Caco-2 (cell line): ENCODE data around the gene PRPF31. TPM values are rescaled to one million over a fixed set of nuclear protein-coding genes. Genes with fewer than 3 reads are reported as not detected.
"Not testable (repeated sequence)": the region's sequence is repeated elsewhere in the genome, so short reads cannot be mapped to it uniquely, and the experiment has no call there.

Experiments used
- BruUV-seq: library from RNA; stranded (reverse); fragments of 400-500 nt; replicated peaks from 2 replicates; lab custom pipeline; 2021; lab: Mats Ljungman, UMichigan
- CTCF ChIA-PET: fragments of 300-600 bp; sonication (Branson Sonifier 250); formaldehyde crosslinking; loops from one replicate; lab custom pipeline; 2022; ENCODE audit warnings: antibody characterized with exemption; lab: Charles Lee
- POLR2A ChIA-PET: fragments of 300-600 bp; sonication (Branson Sonifier 250); formaldehyde crosslinking; loops from one replicate; lab custom pipeline; 2022; ENCODE audit warnings: antibody characterized with exemption; lab: Charles Lee
- DNase-seq, 2 experiments: peaks; one replicate each; pipeline versions ENCODE4 v3.0.0 to v3.0.0-alpha.2; 2020 to 2022
- H3K27me3 ChIP-seq: replicated peaks from 2 replicates; pipeline ENCODE4 v1.6.0; 2011; ENCODE audit warnings: low read length; ENCODE audit not compliant: control insufficient read depth, insufficient read depth
- H3K36me3 ChIP-seq: 2 replicates; pipeline ENCODE4 v1.5.1; 2011; ENCODE audit warnings: low read length; ENCODE audit not compliant: control insufficient read depth, insufficient read depth
- H3K4me1 ChIP-seq: fragments of 250-450 bp; sonication (Bioruptor Pico); 2 replicates; pipeline ENCODE4 v1.5.1; 2020; ENCODE audit warnings: mild to moderate bottlenecking
- H3K4me3 ChIP-seq: 2 replicates; pipeline ENCODE4 v1.5.1; 2011; ENCODE audit warnings: low read depth, mild to moderate bottlenecking, control low read depth, low read length
- H3K9me3 ChIP-seq: fragments of 250-450 bp; sonication (Bioruptor Pico); 2 replicates; pipeline ENCODE4 v1.5.1; 2020; ENCODE audit warnings: mild to moderate bottlenecking, moderate library complexity
- H3K27ac Mint-ChIP-seq: one replicate; pipeline ENCODE4 v1.8.0; 2022; ENCODE audit warnings: mixed read lengths; ENCODE audit not compliant: unreplicated experiment
- H3K27me3 Mint-ChIP-seq: one replicate; pipeline ENCODE4 v1.8.0; 2022; ENCODE audit warnings: mixed read lengths; ENCODE audit not compliant: insufficient read depth, unreplicated experiment
- H3K36me3 Mint-ChIP-seq: one replicate; pipeline ENCODE4 v1.8.0; 2022; ENCODE audit warnings: mild to moderate bottlenecking, mixed read lengths; ENCODE audit not compliant: insufficient read depth, unreplicated experiment
- H3K4me1 Mint-ChIP-seq: one replicate; pipeline ENCODE4 v1.8.0; 2022; ENCODE audit warnings: low read depth, mixed read lengths; ENCODE audit not compliant: unreplicated experiment
- H3K4me3 Mint-ChIP-seq: one replicate; pipeline ENCODE4 v1.8.0; 2022; ENCODE audit warnings: mild to moderate bottlenecking, moderate library complexity, mixed read lengths; ENCODE audit not compliant: unreplicated experiment
- H3K9me3 Mint-ChIP-seq: one replicate; pipeline ENCODE4 v1.8.0; 2022; ENCODE audit warnings: mixed read lengths; ENCODE audit not compliant: unreplicated experiment
- intact Hi-C: fragments of 100-400 bp; cut with micrococcal nuclease; formaldehyde crosslinking; loops from one replicate; pipeline ENCODE4 v1.10.0; 2022; ENCODE audit not compliant: unreplicated experiment
- total RNA-seq: library from RNA; stranded (reverse); gene quantifications from 2 replicates; pipeline ENCODE4 v1.2.3, GENCODE V29; 2022
- TF ChIP-seq, protein P1 (sequence below), 2 experiments: fragments of 200-600 bp in 1 of 2; IDR thresholded peaks; 1 replicate in 1 of 2; 2 replicates in 1 of 2; pipeline versions ENCODE4 v1.5.1 to v1.8.0; 2011 to 2022; ENCODE audit warnings: antibody characterized with exemption in 1 of 2, control low read depth in 1 of 2, inconsistent platforms in 1 of 2, low read depth in 1 of 2, low read length in 1 of 2, mild to moderate bottlenecking in 1 of 2, moderate library complexity in 1 of 2; ENCODE audit not compliant: insufficient read depth in 1 of 2, severe bottlenecking in 1 of 2, unreplicated experiment in 1 of 2

Gene PRPF31
- total RNA-seq, 1 experiment from 2014 or later, result 99.0 TPM

DNA sequence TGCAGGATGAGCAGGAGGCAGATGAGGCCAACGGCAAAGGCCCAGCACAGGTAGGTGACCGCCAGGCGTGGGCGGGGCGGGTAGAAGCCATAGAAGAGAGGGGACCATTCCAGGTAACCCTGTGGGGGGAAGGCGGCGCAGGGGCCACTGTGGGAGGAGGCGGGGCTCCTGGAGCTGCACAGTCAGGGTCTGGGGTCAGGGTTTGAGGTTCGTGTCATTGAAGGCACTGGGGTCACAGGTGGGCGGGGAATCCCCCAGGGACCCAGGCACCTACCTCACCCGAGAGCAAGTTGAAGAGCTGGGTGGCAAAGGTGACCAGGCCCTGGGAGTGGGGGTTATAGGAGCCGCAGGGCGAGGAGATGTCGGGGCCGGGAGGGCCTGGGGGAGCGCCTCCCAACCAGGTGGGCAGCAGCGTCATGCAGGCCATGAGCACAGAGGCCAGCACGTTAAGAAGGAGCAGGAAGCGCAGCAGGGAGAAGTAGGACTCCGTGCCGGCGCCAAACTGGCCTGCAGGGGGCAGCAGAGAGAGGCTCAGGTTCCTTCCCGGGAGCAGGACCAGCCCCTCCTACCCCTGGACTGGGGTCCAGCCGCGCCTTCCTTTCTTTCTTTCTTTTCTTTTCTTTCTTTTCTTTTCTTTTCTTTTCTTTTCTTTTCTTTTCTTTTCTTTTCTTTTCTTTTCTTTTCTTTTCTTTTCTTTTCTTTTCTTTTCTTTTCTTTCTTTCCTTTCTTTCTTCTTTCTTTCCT is 52.8 kb downstream of the PRPF31 start:
- intact Hi-C loops, result loop anchor here (1.0 kb wide), 2 partner anchors 63 to 98 kb away; no protein-coding TSS in a partner anchor
- Histone ChIP-seq H3K4me3 (no peak overlapping the region), H3K4me1 (peaks cover 1% of the 10 kb centered on the region), H3K9me3 (no peaks in the 10 kb centered on the region), H3K27me3 (no peaks in the 10 kb centered on the region), H3K36me3 (no peaks in the 10 kb centered on the region)
- POLR2A ChIA-PET, result interaction anchor here (0.8 kb wide), 1 partner anchor 21 kb away, joined by 3 read pairs; the partner anchor contains the start of gene MBOAT7
- peaks cover 30% of the 10 kb centered on the region for H3K4me1 Mint-ChIP-seq
- peaks cover 12% of the 10 kb centered on the region for H3K9me3 Mint-ChIP-seq
- CTCF ChIA-PET, result interaction anchor here (0.6 to 1.7 kb wide), 8 partner anchors 8 to 211 kb away, joined by 3 to 10 read pairs (median 4); partner anchors contain the start of genes CNOT3, LENG1 and MBOAT7
- TF ChIP-seq, protein P1, sequence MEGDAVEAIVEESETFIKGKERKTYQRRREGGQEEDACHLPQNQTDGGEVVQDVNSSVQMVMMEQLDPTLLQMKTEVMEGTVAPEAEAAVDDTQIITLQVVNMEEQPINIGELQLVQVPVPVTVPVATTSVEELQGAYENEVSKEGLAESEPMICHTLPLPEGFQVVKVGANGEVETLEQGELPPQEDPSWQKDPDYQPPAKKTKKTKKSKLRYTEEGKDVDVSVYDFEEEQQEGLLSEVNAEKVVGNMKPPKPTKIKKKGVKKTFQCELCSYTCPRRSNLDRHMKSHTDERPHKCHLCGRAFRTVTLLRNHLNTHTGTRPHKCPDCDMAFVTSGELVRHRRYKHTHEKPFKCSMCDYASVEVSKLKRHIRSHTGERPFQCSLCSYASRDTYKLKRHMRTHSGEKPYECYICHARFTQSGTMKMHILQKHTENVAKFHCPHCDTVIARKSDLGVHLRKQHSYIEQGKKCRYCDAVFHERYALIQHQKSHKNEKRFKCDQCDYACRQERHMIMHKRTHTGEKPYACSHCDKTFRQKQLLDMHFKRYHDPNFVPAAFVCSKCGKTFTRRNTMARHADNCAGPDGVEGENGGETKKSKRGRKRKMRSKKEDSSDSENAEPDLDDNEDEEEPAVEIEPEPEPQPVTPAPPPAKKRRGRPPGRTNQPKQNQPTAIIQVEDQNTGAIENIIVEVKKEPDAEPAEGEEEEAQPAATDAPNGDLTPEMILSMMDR (IDR thresholded peaks at IDR 0.05; ENCODE audit: insufficient read depth in 1 of 2, low read depth in 1 of 2, low read length in 1 of 2, severe bottlenecking in 1 of 2, unreplicated experiment in 1 of 2), result peak; percentile 90 to 92
- H3K4me3 Mint-ChIP-seq, result no peak overlapping the region
- H3K36me3 Mint-ChIP-seq, result peaks cover 63% of the 10 kb centered on the region
- H3K27me3 Mint-ChIP-seq, result no peaks in the 10 kb centered on the region
- no peak overlapping the region for H3K27ac Mint-ChIP-seq
- BruUV-seq, result no TSS peak
- peak; percentile 90 to 95 for DNase-seq

DNA sequence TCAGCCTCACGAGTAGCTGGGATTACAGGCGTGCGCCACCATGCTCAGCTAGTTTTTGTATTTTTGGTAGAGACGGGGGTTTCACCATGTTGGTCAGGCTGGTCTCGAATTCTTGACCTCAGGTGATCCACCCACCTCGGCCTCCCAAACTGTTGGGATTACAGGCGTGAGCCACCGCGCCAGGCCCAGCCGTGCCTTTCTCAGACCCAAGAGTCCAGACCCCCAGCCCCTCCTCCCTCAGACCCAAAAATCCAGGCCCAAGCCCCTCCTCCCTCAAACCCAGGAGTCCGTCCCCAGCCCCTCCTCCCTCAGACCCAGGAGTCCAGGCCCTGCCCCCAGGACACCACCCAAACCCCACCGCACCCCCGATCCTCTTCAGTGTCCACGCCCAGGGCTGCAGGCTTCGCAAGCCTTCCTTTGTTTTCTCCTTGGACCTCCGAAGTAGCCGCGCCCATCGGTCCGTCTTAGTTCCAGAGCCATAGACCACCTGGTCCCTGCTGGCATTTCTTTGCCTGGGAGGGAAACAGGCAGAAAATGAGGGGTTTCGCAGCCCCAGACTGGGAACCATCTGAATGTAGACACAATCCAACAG is 53.7 kb downstream of the PRPF31 start:
- peaks cover 12% of the 10 kb centered on the region for H3K9me3 Mint-ChIP-seq
- intact Hi-C loops, result no loop called here
- H3K27me3 Mint-ChIP-seq, result no peaks in the 10 kb centered on the region
- peaks cover 28% of the 10 kb centered on the region for H3K4me1 Mint-ChIP-seq
- ChIA-PET CTCF (interaction anchor here (0.6 to 1.7 kb wide), 7 partner anchors 8 to 210 kb away, joined by 3 to 10 read pairs (median 5); partner anchors contain the start of genes CNOT3, LENG1 and MBOAT7), POLR2A (interaction anchor here (0.8 kb wide), 1 partner anchor 20 kb away, joined by 3 read pairs; the partner anchor contains the start of gene MBOAT7)
- Histone ChIP-seq H3K4me3 (no peak overlapping the region), H3K36me3 (no peaks in the 10 kb centered on the region), H3K27me3 (no peaks in the 10 kb centered on the region), H3K9me3 (no peaks in the 10 kb centered on the region), H3K4me1 (peaks cover 10% of the 10 kb centered on the region)
- peaks cover 66% of the 10 kb centered on the region for H3K36me3 Mint-ChIP-seq
- H3K4me3 Mint-ChIP-seq, result no peak overlapping the region
- DNase-seq, result no peak
- no TSS peak for BruUV-seq
- no peak overlapping the region for H3K27ac Mint-ChIP-seq
- TF ChIP-seq, protein P1 (IDR thresholded peaks at IDR 0.05; ENCODE audit: insufficient read depth in 1 of 2, low read depth in 1 of 2, low read length in 1 of 2, severe bottlenecking in 1 of 2, unreplicated experiment in 1 of 2), result no peak

DNA sequence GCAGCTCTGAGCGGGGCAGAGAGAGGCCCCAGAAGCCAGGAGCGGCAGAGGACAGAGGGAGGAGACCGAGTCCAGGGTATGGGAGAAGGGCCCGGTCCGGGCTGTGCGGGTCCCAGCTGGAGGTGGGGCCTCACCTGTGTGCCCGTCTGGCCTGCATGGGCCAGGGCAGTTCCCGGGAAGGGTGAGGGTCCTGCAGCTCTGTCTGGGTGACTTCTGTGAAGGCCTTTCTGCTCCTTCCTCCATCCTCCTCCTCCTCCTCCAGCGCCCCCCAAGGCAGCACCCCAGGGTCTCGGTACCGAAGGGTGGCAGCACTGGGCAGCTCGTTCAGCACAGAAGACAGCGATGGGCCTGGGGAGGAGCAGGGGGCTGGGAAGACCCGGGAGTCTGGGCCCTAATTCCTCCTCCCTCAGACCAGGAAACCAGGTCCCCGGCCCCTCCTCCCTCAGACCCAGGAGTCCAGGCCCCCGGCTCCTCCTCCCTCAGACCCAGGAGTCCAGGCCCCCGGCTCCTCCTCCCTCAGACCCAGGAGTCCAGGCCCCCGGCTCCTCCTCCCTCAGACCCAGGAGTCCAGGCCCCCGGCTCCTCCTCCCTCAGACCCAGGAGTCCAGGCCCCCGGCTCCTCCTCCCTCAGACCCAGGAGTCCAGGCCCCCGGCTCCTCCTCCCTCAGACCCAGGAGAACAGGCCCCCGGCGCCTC is 56.3 kb downstream of the PRPF31 start:
- POLR2A ChIA-PET, result interaction anchor here (0.8 to 3.1 kb wide), 3 partner anchors 16 to 36 kb away, joined by 3 to 40 read pairs (median 3); partner anchors contain the start of genes MBOAT7 and TSEN34
- Mint-ChIP-seq H3K27ac (peak overlapping the region; percentile 99), H3K36me3 (peaks cover 63% of the 10 kb centered on the region), H3K4me3 (peak overlapping the region; percentile 86), H3K4me1 (peaks cover 21% of the 10 kb centered on the region)
- intact Hi-C loops, result loop anchor here (2.0 kb wide), 1 partner anchor 37 kb away; no protein-coding TSS in a partner anchor
- not testable (repeated sequence) for H3K4me1 ChIP-seq, H3K36me3 ChIP-seq, H3K9me3 ChIP-seq, H3K9me3 Mint-ChIP-seq, BruUV-seq, H3K27me3 ChIP-seq, H3K27me3 Mint-ChIP-seq, DNase-seq
- H3K4me3 ChIP-seq, result peak overlapping the region; percentile 17
- CTCF ChIA-PET, result interaction anchor here (0.6 to 2.6 kb wide), 4 partner anchors 13 to 94 kb away, joined by 3 to 56 read pairs (median 11); partner anchors contain the start of genes CNOT3, LENG1 and MBOAT7
